GM12864 (cell line): ENCODE results near the gene HHIPL1.

ENCODE experiments used
- DNase-seq: peaks from one replicate; pipeline ENCODE4 v3.0.0-alpha.2; 2011; ENCODE audit warnings: low read depth
- H3K4me3 ChIP-seq: 2 replicates; pipeline ENCODE4 v1.5.1; 2011; ENCODE audit warnings: mild to moderate bottlenecking, low read depth, low read length, control low read depth
- TF ChIP-seq, protein P1 (sequence below): IDR thresholded peaks from 2 replicates; pipeline ENCODE4 v1.5.1; 2011; ENCODE audit warnings: low read depth, mild to moderate bottlenecking, moderate library complexity, low read length, control low read depth, inconsistent platforms; ENCODE audit errors: missing control alignments

Gene HHIPL1

DNA sequence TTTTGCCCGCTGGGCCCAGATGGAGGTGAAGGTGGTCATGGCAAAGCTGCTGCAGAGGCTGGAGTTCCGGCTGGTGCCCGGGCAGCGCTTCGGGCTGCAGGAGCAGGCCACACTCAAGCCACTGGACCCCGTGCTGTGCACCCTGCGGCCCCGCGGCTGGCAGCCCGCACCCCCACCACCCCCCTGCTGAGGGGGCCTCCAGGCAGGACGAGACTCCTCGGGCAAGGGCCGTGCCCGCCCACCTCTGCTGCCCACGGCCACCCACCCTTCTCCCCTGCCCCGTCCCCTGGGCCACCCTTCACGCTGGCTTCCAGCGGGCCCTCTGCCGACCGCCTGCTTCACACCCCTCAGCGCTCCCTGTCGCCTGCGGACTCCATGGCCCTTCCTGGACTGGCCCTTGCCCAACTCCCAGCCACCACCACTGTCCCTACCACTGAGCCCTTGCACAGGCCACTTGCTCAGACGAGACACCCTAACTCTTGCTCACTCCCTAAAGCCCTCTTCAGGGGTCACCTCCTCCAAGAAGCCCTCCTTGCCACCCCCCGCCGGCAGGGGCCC lies 81.7 kb downstream of the HHIPL1 start:
- no peak overlapping the region for H3K4me3 ChIP-seq
- TF ChIP-seq, protein P1, sequence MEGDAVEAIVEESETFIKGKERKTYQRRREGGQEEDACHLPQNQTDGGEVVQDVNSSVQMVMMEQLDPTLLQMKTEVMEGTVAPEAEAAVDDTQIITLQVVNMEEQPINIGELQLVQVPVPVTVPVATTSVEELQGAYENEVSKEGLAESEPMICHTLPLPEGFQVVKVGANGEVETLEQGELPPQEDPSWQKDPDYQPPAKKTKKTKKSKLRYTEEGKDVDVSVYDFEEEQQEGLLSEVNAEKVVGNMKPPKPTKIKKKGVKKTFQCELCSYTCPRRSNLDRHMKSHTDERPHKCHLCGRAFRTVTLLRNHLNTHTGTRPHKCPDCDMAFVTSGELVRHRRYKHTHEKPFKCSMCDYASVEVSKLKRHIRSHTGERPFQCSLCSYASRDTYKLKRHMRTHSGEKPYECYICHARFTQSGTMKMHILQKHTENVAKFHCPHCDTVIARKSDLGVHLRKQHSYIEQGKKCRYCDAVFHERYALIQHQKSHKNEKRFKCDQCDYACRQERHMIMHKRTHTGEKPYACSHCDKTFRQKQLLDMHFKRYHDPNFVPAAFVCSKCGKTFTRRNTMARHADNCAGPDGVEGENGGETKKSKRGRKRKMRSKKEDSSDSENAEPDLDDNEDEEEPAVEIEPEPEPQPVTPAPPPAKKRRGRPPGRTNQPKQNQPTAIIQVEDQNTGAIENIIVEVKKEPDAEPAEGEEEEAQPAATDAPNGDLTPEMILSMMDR = no peak
- DNase-seq = no peak

DNA sequence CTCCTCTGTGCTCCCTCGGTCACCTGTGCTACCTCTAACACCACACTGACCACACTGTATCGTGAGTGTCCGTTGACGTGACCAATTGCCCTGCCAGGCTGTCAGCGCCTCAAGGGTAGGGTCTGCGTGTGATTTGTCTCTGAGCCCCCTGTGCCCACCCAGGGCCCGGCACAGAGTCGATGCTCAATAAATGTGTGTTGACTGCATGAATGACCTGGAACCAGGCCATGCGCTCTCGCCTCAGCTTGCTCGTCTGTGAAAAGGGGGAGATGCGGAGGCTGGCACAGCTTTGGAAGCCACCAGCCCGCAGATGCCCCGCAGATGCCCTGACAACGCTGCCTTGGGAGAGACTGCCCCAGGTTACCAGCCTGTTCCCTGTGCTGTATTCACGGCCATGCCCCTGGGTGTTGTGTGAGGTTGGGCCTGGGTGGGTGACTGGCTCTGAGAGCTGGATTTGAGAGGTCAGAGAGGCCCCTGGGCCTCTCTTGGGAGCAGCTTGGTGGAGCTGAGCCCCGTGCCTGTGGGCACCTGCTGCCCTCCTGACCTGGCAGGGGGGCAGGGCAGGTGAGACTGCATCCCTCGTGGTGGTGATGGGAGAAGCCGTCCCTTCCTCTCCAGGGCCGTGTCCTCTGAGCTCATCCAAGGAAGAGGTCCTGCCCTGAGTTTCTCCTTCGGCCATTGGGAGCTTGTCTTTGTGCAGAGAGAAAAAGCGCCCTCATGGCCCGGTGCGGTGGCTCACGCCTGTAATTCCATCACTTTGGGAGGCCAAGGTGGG lies 82.4 kb downstream of the HHIPL1 start:
- H3K4me3 ChIP-seq = no peak overlapping the region
- TF ChIP-seq, protein P1 = no peak
- DNase-seq = no peak

DNA sequence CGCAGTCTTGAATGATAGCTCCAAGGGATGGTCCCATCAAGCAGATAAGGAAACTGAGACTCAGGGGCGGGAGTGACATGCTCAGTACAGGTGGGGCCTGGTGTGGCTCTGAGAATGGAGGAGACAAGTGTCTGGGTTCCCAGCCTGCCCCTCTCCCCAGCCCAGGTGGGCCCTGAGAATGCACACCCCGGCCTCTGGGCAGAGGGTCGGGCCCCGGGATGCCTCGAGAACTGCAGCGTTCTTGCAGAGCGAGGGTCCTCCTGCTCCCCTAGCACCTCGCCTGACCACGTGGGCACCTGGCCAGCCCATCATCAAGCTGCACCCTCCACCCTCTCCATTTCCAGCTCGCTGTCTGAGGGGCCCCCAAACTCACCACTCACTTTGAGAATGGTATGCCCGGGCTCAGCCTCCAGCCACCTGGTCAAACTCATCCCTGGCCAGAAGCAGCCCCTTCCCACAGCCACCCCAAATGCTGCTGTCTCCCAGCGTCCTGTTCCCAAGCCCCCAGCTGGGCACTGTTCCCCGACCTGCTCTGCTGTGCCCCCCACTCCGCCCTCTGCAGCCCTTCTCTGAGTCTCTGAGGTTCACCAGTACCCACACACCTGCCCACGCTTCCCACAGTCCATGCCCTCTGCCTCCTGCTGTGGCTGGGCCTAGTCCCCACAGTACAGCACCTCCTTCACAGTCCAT lies 83.4 kb downstream of the HHIPL1 start:
- DNase-seq = no peak
- no peak overlapping the region for H3K4me3 ChIP-seq
- TF ChIP-seq, protein P1 = no peak

DNA sequence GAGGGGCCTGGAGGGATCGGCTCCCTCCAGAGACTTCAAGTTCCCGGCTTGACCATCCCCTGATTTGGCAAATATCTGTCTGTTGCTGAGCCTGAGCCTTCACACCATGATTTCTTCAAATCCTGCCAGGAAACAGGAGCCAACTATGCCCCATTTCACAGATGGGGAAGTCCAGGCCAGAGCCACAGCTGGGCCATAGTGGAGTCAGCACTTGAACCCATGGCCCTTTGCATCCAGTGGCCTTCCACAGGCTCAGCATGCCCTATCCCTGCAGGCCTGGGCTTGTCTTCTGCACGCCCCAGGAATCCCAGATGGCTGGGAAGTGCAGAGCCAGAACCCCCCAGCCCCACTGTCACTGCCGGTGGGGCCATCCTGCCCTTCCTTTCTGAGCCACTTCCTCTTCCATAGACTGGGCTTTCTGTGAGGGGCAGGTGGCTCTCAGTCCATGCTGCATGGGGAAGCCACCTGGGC lies 84.1 kb downstream of the HHIPL1 start:
- DNase-seq = no peak
- H3K4me3 ChIP-seq = no peak overlapping the region
- TF ChIP-seq, protein P1 = no peak
